Thyroid gland (tissue), 4 donors: ENCODE measurements around the gene FDXR. TPM values are rescaled to one million over a fixed set of nuclear protein-coding genes. Genes with fewer than 3 reads are reported as not detected.

ENCODE experiments used
- DNase-seq, 2 donors: peaks; one replicate each; pipeline ENCODE4 v3.0.0-alpha.2; 2019
- H3K27ac ChIP-seq, 3 donors: fragments of 200-600 bp; sonication (generic); 1 replicate in 2 of 3; 2 replicates in 1 of 3; pipeline ENCODE4 v1.5.1; 2016 to 2019; ENCODE audit warnings: mild to moderate bottlenecking in 1 of 3, moderate library complexity in 1 of 3
- H3K27me3 ChIP-seq: fragments of 200-600 bp; sonication (generic); one replicate; pipeline ENCODE4 v1.5.1; 2019
- H3K36me3 ChIP-seq, 2 donors: fragments of 200-600 bp; sonication (generic); one replicate each; pipeline ENCODE4 v1.5.1; 2016 to 2019
- H3K4me1 ChIP-seq, 2 donors: fragments of 200-600 bp; sonication (generic); one replicate each; pipeline ENCODE4 v1.5.1; 2017 to 2019
- H3K4me3 ChIP-seq, 3 donors: fragments of 200-600 bp; sonication (generic); replicated peaks in 1 of 3; 1 replicate in 2 of 3; 2 replicates in 1 of 3; pipeline ENCODE4 v1.5.1; 2016; ENCODE audit warnings: mild to moderate bottlenecking in 1 of 3
- H3K9me3 ChIP-seq: fragments of 200-600 bp; sonication (generic); one replicate; pipeline ENCODE4 v1.5.1; 2017
- POLR2A ChIP-seq, 2 donors: fragments of 450-650 bp; IDR thresholded peaks; one replicate each; pipeline ENCODE4 v1.6.1; 2017; ENCODE audit warnings: antibody characterized with exemption in 2 of 2, mild to moderate bottlenecking in 2 of 2, moderate library complexity in 1 of 2
- WGBS, 2 donors: methylation state at CpG; one replicate each; pipeline ENCODE4 v1.1.5; 2017; 5-methylcytosine and 5-hydroxymethylcytosine counted together
- intact Hi-C: fragments of 100-400 bp; cut with DNase I; formaldehyde crosslinking; loops from one replicate; pipeline ENCODE4 v1.15.1; 2023
- total RNA-seq, 4 donors: library from RNA; depleted of rRNA; stranded (reverse); fragments of >200 nt; gene quantifications; one replicate each; pipeline ENCODE4 v1.2.3, GENCODE V29; 2016
- TF ChIP-seq, protein P1 (sequence below), 6 experiments: fragments of 200-600 bp in 3 of 6; fragments of 450-650 bp in 3 of 6; sonication (generic) in 3 of 6; IDR thresholded peaks; one replicate each; pipeline ENCODE4 v1.5.1; 2016 to 2019; ENCODE audit warnings: antibody characterized with exemption in 6 of 6, mild to moderate bottlenecking in 2 of 6, inconsistent platforms in 1 of 6, moderate library complexity in 1 of 6

Gene FDXR
- total RNA-seq, 4 donors from 2014 or later: 5.9 to 18.6 (median 10.2) TPM

- Histone ChIP-seq H3K36me3 (no peaks in the 10 kb centered on the region), H3K27ac (no peak overlapping the region), H3K4me3 (no peak overlapping the region), H3K27me3 (no peaks in the 10 kb centered on the region), H3K4me1 (peaks cover 14 to 24% of the 10 kb centered on the region in 2 donors), H3K9me3 (no peaks in the 10 kb centered on the region)
- 86 to 91% methylated on average over 4 to 5 of the region's 16 CpGs for WGBS, 2 donors
- DNase-seq: no peak
- no peak for TF ChIP-seq POLR2A (IDR thresholded peaks at IDR 0.05)
- TF ChIP-seq, protein P1, sequence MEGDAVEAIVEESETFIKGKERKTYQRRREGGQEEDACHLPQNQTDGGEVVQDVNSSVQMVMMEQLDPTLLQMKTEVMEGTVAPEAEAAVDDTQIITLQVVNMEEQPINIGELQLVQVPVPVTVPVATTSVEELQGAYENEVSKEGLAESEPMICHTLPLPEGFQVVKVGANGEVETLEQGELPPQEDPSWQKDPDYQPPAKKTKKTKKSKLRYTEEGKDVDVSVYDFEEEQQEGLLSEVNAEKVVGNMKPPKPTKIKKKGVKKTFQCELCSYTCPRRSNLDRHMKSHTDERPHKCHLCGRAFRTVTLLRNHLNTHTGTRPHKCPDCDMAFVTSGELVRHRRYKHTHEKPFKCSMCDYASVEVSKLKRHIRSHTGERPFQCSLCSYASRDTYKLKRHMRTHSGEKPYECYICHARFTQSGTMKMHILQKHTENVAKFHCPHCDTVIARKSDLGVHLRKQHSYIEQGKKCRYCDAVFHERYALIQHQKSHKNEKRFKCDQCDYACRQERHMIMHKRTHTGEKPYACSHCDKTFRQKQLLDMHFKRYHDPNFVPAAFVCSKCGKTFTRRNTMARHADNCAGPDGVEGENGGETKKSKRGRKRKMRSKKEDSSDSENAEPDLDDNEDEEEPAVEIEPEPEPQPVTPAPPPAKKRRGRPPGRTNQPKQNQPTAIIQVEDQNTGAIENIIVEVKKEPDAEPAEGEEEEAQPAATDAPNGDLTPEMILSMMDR (IDR thresholded peaks at IDR 0.05): no peak
- intact Hi-C loops: no loop called here
Measured at GRCh38 chr17:74879308-74879707, 6.5 kb upstream of the FDXR start.

GRCh38 chr17:74878658-74879057 lies 5.9 kb upstream of the FDXR start:
- Histone ChIP-seq H3K27me3 (no peaks in the 10 kb centered on the region), H3K4me1 (peaks cover 14 to 30% of the 10 kb centered on the region in 2 donors), H3K9me3 (no peaks in the 10 kb centered on the region), H3K36me3 (no peaks in the 10 kb centered on the region), H3K27ac (no peak overlapping the region), H3K4me3 (no peak overlapping the region)
- intact Hi-C loops: no loop called here
- 83 to 91% methylated on average over 2 of the region's 2 CpGs for WGBS, 2 donors
- TF ChIP-seq POLR2A (IDR thresholded peaks at IDR 0.05): no peak
- TF ChIP-seq, protein P1 (IDR thresholded peaks at IDR 0.05): no peak
- DNase-seq: no peak

GRCh38 chr17:74877592-74878548 lies 5.1 kb upstream of the FDXR start:
- intact Hi-C loops: no loop called here
- TF ChIP-seq POLR2A (IDR thresholded peaks at IDR 0.05): no peak
- TF ChIP-seq, protein P1 (IDR thresholded peaks at IDR 0.05): no peak
- peak; percentile 83 to 86 for DNase-seq
- Histone ChIP-seq H3K4me3 (no peak overlapping the region), H3K36me3 (no peaks in the 10 kb centered on the region), H3K27ac (peak overlapping the region; percentile 80 to 95 (median 81)), H3K27me3 (no peaks in the 10 kb centered on the region), H3K9me3 (no peaks in the 10 kb centered on the region), H3K4me1 (peaks cover 14 to 31% of the 10 kb centered on the region in 2 donors)
- WGBS, 2 donors: 34 to 39% methylated on average over 9 to 12 of the region's 19 CpGs

GRCh38 chr17:74875977-74876593 lies 3.3 kb upstream of the FDXR start:
- H3K36me3 ChIP-seq: no peaks in the 10 kb centered on the region
- intact Hi-C loops: no loop called here
- H3K27me3 ChIP-seq: no peaks in the 10 kb centered on the region
- peak overlapping the region; percentile 80 to 95 (median 81) for H3K27ac ChIP-seq
- H3K4me3 ChIP-seq: no peak overlapping the region
- WGBS, 2 donors: 51 to 77% methylated on average over 6 of the region's 6 CpGs
- H3K9me3 ChIP-seq: no peaks in the 10 kb centered on the region
- peaks cover 21 to 42% of the 10 kb centered on the region in 2 donors for H3K4me1 ChIP-seq
- DNase-seq: no peak
- TF ChIP-seq, protein P1 (IDR thresholded peaks at IDR 0.05): no peak
- TF ChIP-seq POLR2A (IDR thresholded peaks at IDR 0.05): no peak
